Measurements from ENCODE around the gene SPEG. TPM values are rescaled to one million over a fixed set of nuclear protein-coding genes. Genes with fewer than 3 reads are reported as not detected.

SPEG gene
- total RNA-seq, 2 experiments from 2014 or later: 2.1 to 2.3 TPM

DNA sequence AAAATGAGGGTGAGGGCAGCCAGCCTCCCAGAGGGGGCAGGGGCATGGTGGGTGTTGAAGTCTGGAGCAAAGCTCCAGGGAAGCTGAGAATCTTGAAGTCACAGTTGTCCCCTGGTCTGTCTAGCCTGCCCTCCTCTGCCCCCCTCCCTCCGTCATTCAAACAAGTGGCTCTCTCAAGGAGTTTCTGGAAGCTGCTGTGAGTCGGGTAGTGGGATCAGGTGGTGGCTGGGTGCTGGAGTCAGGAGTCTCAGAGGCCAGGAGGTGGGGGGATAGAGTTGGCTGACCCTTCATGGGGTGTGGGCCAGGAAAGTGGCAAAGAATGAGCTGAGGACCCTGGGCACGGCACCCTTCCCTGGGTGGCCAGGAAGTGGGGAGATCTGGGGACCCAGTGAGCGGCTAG lies 79.1 kb downstream of the SPEG start:
- TF ChIP-seq, protein P1, sequence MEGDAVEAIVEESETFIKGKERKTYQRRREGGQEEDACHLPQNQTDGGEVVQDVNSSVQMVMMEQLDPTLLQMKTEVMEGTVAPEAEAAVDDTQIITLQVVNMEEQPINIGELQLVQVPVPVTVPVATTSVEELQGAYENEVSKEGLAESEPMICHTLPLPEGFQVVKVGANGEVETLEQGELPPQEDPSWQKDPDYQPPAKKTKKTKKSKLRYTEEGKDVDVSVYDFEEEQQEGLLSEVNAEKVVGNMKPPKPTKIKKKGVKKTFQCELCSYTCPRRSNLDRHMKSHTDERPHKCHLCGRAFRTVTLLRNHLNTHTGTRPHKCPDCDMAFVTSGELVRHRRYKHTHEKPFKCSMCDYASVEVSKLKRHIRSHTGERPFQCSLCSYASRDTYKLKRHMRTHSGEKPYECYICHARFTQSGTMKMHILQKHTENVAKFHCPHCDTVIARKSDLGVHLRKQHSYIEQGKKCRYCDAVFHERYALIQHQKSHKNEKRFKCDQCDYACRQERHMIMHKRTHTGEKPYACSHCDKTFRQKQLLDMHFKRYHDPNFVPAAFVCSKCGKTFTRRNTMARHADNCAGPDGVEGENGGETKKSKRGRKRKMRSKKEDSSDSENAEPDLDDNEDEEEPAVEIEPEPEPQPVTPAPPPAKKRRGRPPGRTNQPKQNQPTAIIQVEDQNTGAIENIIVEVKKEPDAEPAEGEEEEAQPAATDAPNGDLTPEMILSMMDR (IDR thresholded peaks at IDR 0.05): no peak
- peaks cover 71% of the 10 kb centered on the region for H3K27me3 Mint-ChIP-seq
- H3K9me3 Mint-ChIP-seq: no peaks in the 10 kb centered on the region
- no peaks in the 10 kb centered on the region for H3K36me3 Mint-ChIP-seq (ENCODE audit: low read depth)
- ChIA-PET POLR2A (interaction anchor here (1.0 to 1.1 kb wide), 3 partner anchors 12 to 432 kb away, joined by 3 read pairs; no protein-coding TSS in a partner anchor), CTCF (interaction anchor here (1.0 to 2.4 kb wide), 4 partner anchors 10 to 111 kb away, joined by 3 to 7 read pairs (median 6); no protein-coding TSS in a partner anchor)
- H3K4me3 Mint-ChIP-seq: no peak overlapping the region
- intact Hi-C loops (cut with micrococcal nuclease): no loop called here
- DNase-seq (no peak), ATAC-seq (no peak)
- no peak overlapping the region for H3K27ac Mint-ChIP-seq
- peaks cover 18% of the 10 kb centered on the region for H3K4me1 Mint-ChIP-seq (ENCODE audit: low read depth)

GRCh38 chr2:219514196-219514761 lies 79.6 kb downstream of the SPEG start, which contains the start of gene ASIC4:
Gene ASIC4 (plus strand): TSS chr2:219514482. CDS start chr2:219514725, 243 bp downstream.
- H3K27me3 Mint-ChIP-seq: peaks cover 73% of the 10 kb centered on the region
- no peaks in the 10 kb centered on the region for H3K9me3 Mint-ChIP-seq
- intact Hi-C loops (cut with micrococcal nuclease): no loop called here
- TF ChIP-seq, protein P1 (IDR thresholded peaks at IDR 0.05): no peak
- H3K4me1 Mint-ChIP-seq (ENCODE audit: low read depth): peaks cover 18% of the 10 kb centered on the region
- DNase-seq: no peak
- H3K27ac Mint-ChIP-seq: no peak within 1 kb of the TSS
- ATAC-seq: no peak
- no peak within 1 kb of the TSS for H3K4me3 Mint-ChIP-seq
- H3K36me3 Mint-ChIP-seq (ENCODE audit: low read depth): no peaks in the 10 kb centered on the region
- POLR2A ChIA-PET: interaction anchor here (1.0 to 1.1 kb wide), 3 partner anchors 11 to 433 kb away, joined by 3 read pairs; no protein-coding TSS in a partner anchor
- CTCF ChIA-PET: interaction anchor here (1.0 to 2.4 kb wide), 5 partner anchors 9 to 112 kb away, joined by 3 to 7 read pairs (median 5); no protein-coding TSS in a partner anchor

DNA sequence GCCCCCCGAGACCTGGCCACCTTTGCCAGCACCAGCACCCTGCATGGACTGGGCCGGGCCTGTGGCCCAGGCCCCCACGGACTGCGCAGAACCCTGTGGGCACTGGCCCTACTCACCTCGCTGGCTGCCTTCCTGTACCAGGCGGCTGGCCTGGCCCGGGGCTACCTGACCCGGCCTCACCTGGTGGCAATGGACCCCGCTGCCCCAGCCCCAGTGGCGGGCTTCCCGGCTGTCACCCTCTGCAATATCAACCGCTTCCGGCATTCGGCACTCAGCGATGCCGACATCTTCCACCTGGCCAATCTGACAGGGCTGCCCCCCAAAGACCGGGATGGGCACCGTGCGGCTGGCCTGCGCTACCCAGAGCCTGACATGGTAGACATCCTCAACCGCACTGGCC lies 80.2 kb downstream of the SPEG start:
- DNase-seq (no peak), ATAC-seq (no peak)
- CTCF ChIA-PET: interaction anchor here (1.1 to 2.4 kb wide), 3 partner anchors 9 to 27 kb away, joined by 4 to 14 read pairs (median 6); no protein-coding TSS in a partner anchor
- intact Hi-C loops (cut with micrococcal nuclease): no loop called here
- POLR2A ChIA-PET: interaction anchor here (1.0 to 1.4 kb wide), 2 partner anchors 28 to 33 kb away, joined by 3 read pairs; no protein-coding TSS in a partner anchor
- no peak overlapping the region for H3K4me3 Mint-ChIP-seq
- H3K36me3 Mint-ChIP-seq (ENCODE audit: low read depth): no peaks in the 10 kb centered on the region
- H3K27ac Mint-ChIP-seq: no peak overlapping the region
- peaks cover 12% of the 10 kb centered on the region for H3K4me1 Mint-ChIP-seq (ENCODE audit: low read depth)
- H3K27me3 Mint-ChIP-seq: peaks cover 72% of the 10 kb centered on the region
- H3K9me3 Mint-ChIP-seq: no peaks in the 10 kb centered on the region
- TF ChIP-seq, protein P1 (IDR thresholded peaks at IDR 0.05): no peak

DNA sequence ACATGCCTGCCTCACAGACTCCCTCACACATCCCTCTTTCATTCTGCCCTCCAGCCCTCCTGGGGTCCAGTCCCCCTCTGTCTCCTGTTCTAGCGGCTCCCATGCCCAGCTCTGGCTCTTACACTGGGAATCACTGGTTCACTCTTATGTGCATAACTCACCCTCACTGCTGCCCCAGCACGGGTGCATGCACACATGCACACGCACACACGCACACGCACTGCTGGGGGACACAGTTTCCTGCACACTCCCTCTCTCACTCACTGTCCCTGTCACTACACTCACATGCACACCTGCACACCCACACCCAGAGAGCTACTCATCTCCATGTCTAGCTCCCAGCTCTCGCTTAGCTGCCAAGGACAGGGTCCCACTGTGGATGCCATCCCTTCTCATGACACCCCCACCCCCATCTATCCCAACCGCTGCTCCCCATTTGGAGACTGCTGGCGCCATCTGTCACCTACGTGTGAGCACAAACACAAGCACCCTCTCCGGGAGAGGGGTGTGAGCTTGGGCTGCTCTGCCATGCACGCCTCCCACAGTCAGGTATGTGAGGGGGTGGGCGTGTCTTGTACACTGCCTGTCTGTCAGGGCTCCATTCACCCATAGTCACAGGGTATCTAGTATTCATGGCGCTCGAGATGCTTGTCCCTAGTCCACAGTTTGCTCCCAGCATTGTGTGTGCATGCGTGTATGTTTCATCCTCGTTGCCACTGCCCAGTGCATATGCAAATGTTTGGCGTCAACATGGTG lies 81.4 kb downstream of the SPEG start:
- intact Hi-C loops (cut with micrococcal nuclease): no loop called here
- no peak overlapping the region for H3K27ac Mint-ChIP-seq

More for the DNA sequence above, 81.4 kb downstream of the SPEG start:
- H3K27me3 Mint-ChIP-seq: peaks cover 70% of the 10 kb centered on the region
- ChIA-PET CTCF (interaction anchor here (0.8 to 1.5 kb wide), 4 partner anchors 14 to 92 kb away, joined by 3 to 14 read pairs (median 4); a partner anchor contains a TSS), POLR2A (interaction anchor here (0.6 to 1.4 kb wide), 2 partner anchors 8 to 34 kb away, joined by 3 read pairs; no protein-coding TSS in a partner anchor)
- TF ChIP-seq, protein P1 (IDR thresholded peaks at IDR 0.05): no peak
- DNase-seq (no peak), ATAC-seq (no peak)
- no peaks in the 10 kb centered on the region for H3K36me3 Mint-ChIP-seq (ENCODE audit: low read depth)
- peaks cover 7% of the 10 kb centered on the region for H3K4me1 Mint-ChIP-seq (ENCODE audit: low read depth)
- H3K4me3 Mint-ChIP-seq: no peak overlapping the region
- H3K9me3 Mint-ChIP-seq: no peaks in the 10 kb centered on the region

Data from activated CD8-positive, alpha-beta T cell treated with anti-CD3 and anti-CD28 coated beads for 36 hours (primary cell).